Right lobe of liver (tissue), 4 donors: ENCODE results near the gene FGR.

Experiments
- POLR2A ChIP-seq: fragments of 450-650 bp; IDR thresholded peaks from one replicate; pipeline ENCODE4 v1.6.1; 2017; ENCODE audit warnings: antibody characterized with exemption, mild to moderate bottlenecking
- TF ChIP-seq, protein P1 (sequence below), 4 donors: fragments of 200-600 bp in 3 of 4; fragments of 450-650 bp in 1 of 4; IDR thresholded peaks; one replicate each; pipeline versions ENCODE4 v1.5.1 to v1.8.0; 2016 to 2022; ENCODE audit warnings: antibody characterized with exemption in 4 of 4, mild to moderate bottlenecking in 2 of 4
- donor health status: DM: no; HTN: no; CAD: no.
- donor health status: DM: no; HTN: no; CAD: no.
- donor health status: DM: no; HTN: yes; CAD: no.

DNA sequence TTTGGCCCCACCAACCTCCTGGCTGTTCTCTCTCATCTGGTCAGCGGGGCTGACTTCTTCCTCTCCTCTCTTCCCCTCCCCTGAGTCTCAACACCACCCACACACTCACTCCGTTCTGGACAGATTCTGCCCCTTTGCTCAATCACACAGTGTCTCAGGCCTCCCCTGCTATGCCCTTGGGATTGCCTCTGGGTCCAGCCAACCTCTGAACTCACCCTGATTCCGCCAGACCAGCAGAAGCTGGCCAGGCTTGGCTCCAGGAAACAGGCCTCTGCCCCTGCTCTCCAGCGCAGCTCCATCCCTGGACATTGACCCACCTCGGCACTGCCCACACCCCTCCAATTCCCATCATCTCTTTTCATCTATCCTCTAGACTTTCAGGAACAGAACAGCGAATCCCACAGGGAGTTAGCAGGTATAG lies 53.2 kb downstream of the FGR start:
- TF ChIP-seq POLR2A, result no peak
- TF ChIP-seq, protein P1, sequence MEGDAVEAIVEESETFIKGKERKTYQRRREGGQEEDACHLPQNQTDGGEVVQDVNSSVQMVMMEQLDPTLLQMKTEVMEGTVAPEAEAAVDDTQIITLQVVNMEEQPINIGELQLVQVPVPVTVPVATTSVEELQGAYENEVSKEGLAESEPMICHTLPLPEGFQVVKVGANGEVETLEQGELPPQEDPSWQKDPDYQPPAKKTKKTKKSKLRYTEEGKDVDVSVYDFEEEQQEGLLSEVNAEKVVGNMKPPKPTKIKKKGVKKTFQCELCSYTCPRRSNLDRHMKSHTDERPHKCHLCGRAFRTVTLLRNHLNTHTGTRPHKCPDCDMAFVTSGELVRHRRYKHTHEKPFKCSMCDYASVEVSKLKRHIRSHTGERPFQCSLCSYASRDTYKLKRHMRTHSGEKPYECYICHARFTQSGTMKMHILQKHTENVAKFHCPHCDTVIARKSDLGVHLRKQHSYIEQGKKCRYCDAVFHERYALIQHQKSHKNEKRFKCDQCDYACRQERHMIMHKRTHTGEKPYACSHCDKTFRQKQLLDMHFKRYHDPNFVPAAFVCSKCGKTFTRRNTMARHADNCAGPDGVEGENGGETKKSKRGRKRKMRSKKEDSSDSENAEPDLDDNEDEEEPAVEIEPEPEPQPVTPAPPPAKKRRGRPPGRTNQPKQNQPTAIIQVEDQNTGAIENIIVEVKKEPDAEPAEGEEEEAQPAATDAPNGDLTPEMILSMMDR (IDR thresholded peaks at IDR 0.05), result peak in 2 of 4 donors; percentile 6 to 24
